H1 (cell line): ENCODE results near the gene ITPK1. TPM values are rescaled to one million over a fixed set of nuclear protein-coding genes. Genes with fewer than 3 reads are reported as not detected.

Source experiments
- CTCF ChIA-PET: fragments of 300-600 bp; sonication (Branson Sonifier 250); formaldehyde crosslinking; loops from one replicate; lab custom pipeline; 2021; ENCODE audit not compliant: partially characterized antibody; lab: Charles Lee
- POLR2A ChIA-PET: fragments of 300-600 bp; sonication (Branson Sonifier 250); formaldehyde crosslinking; loops from one replicate; lab custom pipeline; 2021; ENCODE audit warnings: inconsistent platforms; ENCODE audit not compliant: partially characterized antibody; lab: Charles Lee
- DNase-seq, 2 experiments: peaks; one replicate each; pipeline versions ENCODE4 v3.0.0 to v3.0.0-alpha.2; 2010 to 2022; ENCODE audit warnings: low spot score in 2 of 2, low read depth in 1 of 2, mixed read lengths in 1 of 2
- FAIRE-seq: peaks from 2 replicates; lab custom pipeline; 2011; peaks lifted over from hg19 to GRCh38; lab: Jason Lieb, UNC
- H2AFZ ChIP-seq: 2 replicates; pipeline ENCODE4 v1.8.1; 2012; ENCODE audit warnings: low read length, inconsistent platforms
- H2AK5ac ChIP-seq: 2 replicates; pipeline ENCODE4 v1.6.1; 2013; ENCODE audit warnings: low read depth, low read length
- H2BK120ac ChIP-seq: replicated peaks from 2 replicates; pipeline ENCODE3; 2013; ENCODE audit warnings: low read depth, low read length, inconsistent platforms
- H2BK12ac ChIP-seq: 2 replicates; pipeline ENCODE4 v1.6.1; 2013; ENCODE audit warnings: low read depth, low read length
- H2BK15ac ChIP-seq: 2 replicates; pipeline ENCODE4 v1.6.1; 2013; ENCODE audit warnings: low read length
- H2BK20ac ChIP-seq: 2 replicates; pipeline ENCODE4 v1.6.1; 2013; ENCODE audit warnings: low read length
- H2BK5ac ChIP-seq: 2 replicates; pipeline ENCODE4 v1.6.1; 2013; ENCODE audit warnings: low read depth, low read length
- H3K14ac ChIP-seq: 2 replicates; pipeline ENCODE4 v1.6.1; 2013; ENCODE audit warnings: inconsistent platforms; ENCODE audit not compliant: insufficient read length
- H3K18ac ChIP-seq: 2 replicates; pipeline ENCODE4 v1.6.1; 2013; ENCODE audit warnings: low read length; ENCODE audit errors: extremely low read depth
- H3K23ac ChIP-seq: 2 replicates; pipeline ENCODE4 v1.6.1; 2013; ENCODE audit warnings: inconsistent platforms; ENCODE audit not compliant: insufficient read length
- H3K23me2 ChIP-seq: 2 replicates; pipeline ENCODE4 v1.6.1; 2013; ENCODE audit warnings: low read depth, low read length
- H3K27ac ChIP-seq: 2 replicates; pipeline ENCODE4 v1.6.1; 2011; ENCODE audit warnings: low read depth, low read length, inconsistent platforms
- H3K27me3 ChIP-seq, 4 experiments: replicated peaks in 1 of 4; 1 replicate in 1 of 4; 2 replicates in 3 of 4; pipeline versions ENCODE4 v1.6.1 to v1.8.1; 2011 to 2013; ENCODE audit warnings: low read length in 3 of 4, mild to moderate bottlenecking in 3 of 4, inconsistent platforms in 2 of 4, mixed read lengths in 2 of 4, moderate library complexity in 1 of 4; ENCODE audit not compliant: control insufficient read depth in 3 of 4, insufficient read depth in 3 of 4; ENCODE audit errors: extremely low read depth in 1 of 4
- H3K36me3 ChIP-seq, 4 experiments: 2 replicates each; pipeline versions ENCODE4 v1.6.1 to v1.8.1; 2011 to 2013; ENCODE audit warnings: mild to moderate bottlenecking in 4 of 4, low read length in 3 of 4, moderate library complexity in 2 of 4, control low read depth in 1 of 4, inconsistent platforms in 1 of 4; ENCODE audit not compliant: insufficient read depth in 4 of 4, control insufficient read depth in 2 of 4
- H3K4ac ChIP-seq: replicated peaks from 2 replicates; pipeline ENCODE3; 2013; ENCODE audit warnings: low read length, low read depth, mixed read lengths, inconsistent platforms; ENCODE audit not compliant: insufficient read length
- H3K4me1 ChIP-seq, 4 experiments: replicated peaks in 1 of 4; 1 replicate in 1 of 4; 2 replicates in 3 of 4; pipeline versions ENCODE4 v1.6.1 to v1.8.1; 2011 to 2013; ENCODE audit warnings: low read length in 3 of 4, inconsistent platforms in 2 of 4, mixed read lengths in 1 of 4; ENCODE audit not compliant: insufficient read depth in 4 of 4, control insufficient read depth in 3 of 4
- H3K4me2 ChIP-seq, 2 experiments: 2 replicates each; pipeline versions ENCODE4 v1.6.1 to v1.8.1; 2011 to 2013; ENCODE audit warnings: low read depth in 2 of 2, low read length in 2 of 2, control low read depth in 1 of 2, inconsistent platforms in 1 of 2, mild to moderate bottlenecking in 1 of 2; ENCODE audit not compliant: insufficient read depth in 1 of 2
- H3K4me3 ChIP-seq, 4 experiments: fragments of 200-600, 300-600 bp in 1 of 4; sonication (generic), shearing (Covaris generic), sonication (Bioruptor Twin) in 1 of 4; 2 replicates each; pipeline versions ENCODE4 v1.5.1 to v1.8.1; 2011 to 2016; ENCODE audit warnings: low read length in 4 of 4, low read depth in 3 of 4, control low read depth in 2 of 4, inconsistent platforms in 2 of 4, mild to moderate bottlenecking in 2 of 4, mixed read lengths in 1 of 4, moderate library complexity in 1 of 4; ENCODE audit not compliant: insufficient read depth in 2 of 4; ENCODE audit errors: extremely low read depth in 1 of 4
- H3K56ac ChIP-seq: replicated peaks from 2 replicates; pipeline ENCODE3; 2013; ENCODE audit warnings: low read depth, mild to moderate bottlenecking, mixed read lengths, low read length, inconsistent platforms; ENCODE audit not compliant: insufficient read length
- H3K79me1 ChIP-seq: 2 replicates; pipeline ENCODE4 v1.6.1; 2013; ENCODE audit warnings: low read depth, low read length, control low read depth
- H3K79me2 ChIP-seq, 2 experiments: 2 replicates each; pipeline versions ENCODE4 v1.6.1 to v1.8.1; 2012 to 2013; ENCODE audit warnings: low read length in 2 of 2, mild to moderate bottlenecking in 2 of 2, inconsistent platforms in 1 of 2; ENCODE audit not compliant: insufficient read depth in 2 of 2, control insufficient read depth in 1 of 2
- H3K9ac ChIP-seq, 4 experiments: replicated peaks in 1 of 4; 1 replicate in 1 of 4; 2 replicates in 3 of 4; pipeline versions ENCODE4 v1.6.1 to v1.8.1; 2011 to 2013; ENCODE audit warnings: low read depth in 3 of 4, low read length in 3 of 4, control low read depth in 2 of 4, mild to moderate bottlenecking in 2 of 4, moderate library complexity in 2 of 4, inconsistent platforms in 1 of 4; ENCODE audit errors: extremely low read depth in 1 of 4
- H3K9me3 ChIP-seq, 2 experiments: 2 replicates each; pipeline versions ENCODE4 v1.6.1 to v1.8.1; 2012 to 2013; ENCODE audit warnings: mild to moderate bottlenecking in 2 of 2, moderate library complexity in 2 of 2, control low read depth in 1 of 2, inconsistent platforms in 1 of 2, low read depth in 1 of 2, low read length in 1 of 2, mixed read lengths in 1 of 2; ENCODE audit not compliant: insufficient read depth in 2 of 2
- H4K20me1 ChIP-seq, 2 experiments: replicated peaks in 1 of 2; 2 replicates each; pipeline versions ENCODE3 to v1.8.1; 2011 to 2013; ENCODE audit warnings: inconsistent platforms in 2 of 2, low read length in 2 of 2, mild to moderate bottlenecking in 1 of 2; ENCODE audit not compliant: insufficient read depth in 2 of 2, control insufficient read depth in 1 of 2
- H4K5ac ChIP-seq: 2 replicates; pipeline ENCODE4 v1.6.1; 2013; ENCODE audit warnings: low read length, low read depth, mixed read lengths, inconsistent platforms; ENCODE audit not compliant: insufficient read length
- H4K8ac ChIP-seq: 2 replicates; pipeline ENCODE4 v1.8.0; 2013; ENCODE audit warnings: mild to moderate bottlenecking, moderate library complexity, low read length, inconsistent platforms; ENCODE audit not compliant: insufficient read depth; ENCODE audit errors: extremely low read depth
- H4K91ac ChIP-seq: replicated peaks from 2 replicates; pipeline ENCODE3; 2013; ENCODE audit warnings: low read length, mixed read lengths, inconsistent platforms; ENCODE audit not compliant: insufficient read length
- ATF2 ChIP-seq: IDR thresholded peaks from 2 replicates; pipeline ENCODE4 v1.6.1; 2012; ENCODE audit warnings: low read length, inconsistent platforms
- CHD1 ChIP-seq: IDR thresholded peaks from 2 replicates; pipeline ENCODE4 v1.6.1; 2012; ENCODE audit warnings: low read depth, low read length, improper control_type of control experiment
- CREB1 ChIP-seq: IDR thresholded peaks from 2 replicates; pipeline ENCODE4 v1.6.1; 2012; ENCODE audit warnings: inconsistent platforms
- CTCF ChIP-seq, 3 experiments: IDR thresholded peaks; 1 replicate in 2 of 3; 2 replicates in 1 of 3; pipeline versions ENCODE4 v1.5.1 to v1.6.1; 2011; ENCODE audit warnings: low read length in 3 of 3, mild to moderate bottlenecking in 3 of 3, inconsistent platforms in 2 of 3, low read depth in 1 of 3, moderate library complexity in 1 of 3; ENCODE audit not compliant: insufficient read depth in 1 of 3; ENCODE audit errors: control extremely low read depth in 1 of 3
- MAFK ChIP-seq: IDR thresholded peaks from 2 replicates; pipeline ENCODE4 v1.6.1; 2012; ENCODE audit warnings: low read depth, mild to moderate bottlenecking, improper control_type of control experiment, low read length
- RXRA ChIP-seq: IDR thresholded peaks from 2 replicates; pipeline ENCODE4 v1.6.1; 2011; ENCODE audit warnings: low read depth, mild to moderate bottlenecking, low read length, moderate library complexity; ENCODE audit not compliant: insufficient read depth
- SIX5 ChIP-seq: IDR thresholded peaks from 2 replicates; pipeline ENCODE4 v1.6.1; 2011; ENCODE audit warnings: mild to moderate bottlenecking, low read depth, low read length
- SP2 ChIP-seq: IDR thresholded peaks from 2 replicates; pipeline ENCODE4 v1.6.1; 2012; ENCODE audit warnings: mild to moderate bottlenecking, low read length, inconsistent platforms
- TCF12 ChIP-seq: IDR thresholded peaks from 2 replicates; pipeline ENCODE4 v1.6.1; 2011; ENCODE audit warnings: low read depth, mild to moderate bottlenecking, low read length
- YY1 ChIP-seq: IDR thresholded peaks from 2 replicates; pipeline ENCODE4 v1.6.1; 2011; ENCODE audit warnings: low read depth, mild to moderate bottlenecking, low read length
- WGBS, 2 experiments: shearing (Covaris generic) in 1 of 2; methylation state at CpG; one replicate each; pipeline versions ENCODE4 v1.1.6 to v1.1.7; 2013 to 2015; ENCODE audit warnings: low lambda C conversion rate in 2 of 2, mixed read lengths in 2 of 2, inconsistent platforms in 1 of 2, low coverage in 1 of 2, missing lambda C conversion rate in 1 of 2; ENCODE audit not compliant: insufficient replicate concordance in 2 of 2, insufficient coverage in 1 of 2, insufficient read length in 1 of 2; ENCODE audit errors: extremely low coverage in 1 of 2, missing lambda C conversion rate in 1 of 2; 5-methylcytosine and 5-hydroxymethylcytosine counted together
- polyA plus RNA-seq, 7 experiments: library from polyadenylated mRNA; depleted of rRNA in 3 of 7; stranded (reverse) in 5 of 7; unstranded in 2 of 7; fragments of >200 nt in 5 of 7; fragments of 200-250 nt in 2 of 7; gene quantifications; 1 replicate in 5 of 7; 2 replicates in 1 of 7; 4 replicates in 1 of 7; pipeline versions ENCODE4 v1.2.1 to v1.2.3, GENCODE V29; 2011 to 2013; ENCODE audit warnings: missing spikeins in 2 of 7, mixed read lengths in 2 of 7
- total RNA-seq: library from RNA; stranded (reverse); fragmentation: NEBNext Ultra II Directional; extraction: Animal tissue kit (Norgen Biotek cat#: 25700); gene quantifications from 2 replicates; pipeline ENCODE4 v1.2.1, GENCODE V29; 2021

The ITPK1 gene
- total and polyA plus RNA-seq, 2 of the 8 experiments (the other 6 are each of a cell fraction or from before 2014, with no cell fraction given), result 108 to 143 TPM

- no peak overlapping the region for H4K91ac ChIP-seq
- H3K18ac ChIP-seq, result no peak overlapping the region
- H2BK5ac ChIP-seq, result no peak overlapping the region
- DNase-seq (no peak), FAIRE-seq (peak; percentile 42)
- H3K14ac ChIP-seq, result no peak overlapping the region
- no peaks in the 10 kb centered on the region for H3K9me3 ChIP-seq
- no peak overlapping the region for H2BK15ac ChIP-seq
- H2BK20ac ChIP-seq, result no peak overlapping the region
- peaks cover 7 to 9% of the 10 kb centered on the region in 2 experiments for H4K20me1 ChIP-seq
- no peaks in the 10 kb centered on the region for H3K23me2 ChIP-seq
- peaks cover 0 to 84% of the 10 kb centered on the region in 2 experiments; a peak in 2 of 4 replicates for H3K79me2 ChIP-seq
- no peak overlapping the region for H2AFZ ChIP-seq
- ChIA-PET CTCF (interaction anchor here (0.7 to 8.8 kb wide), 14 partner anchors 9 to 144 kb away, joined by 3 to 71 read pairs (median 4); no protein-coding TSS in a partner anchor), POLR2A (interaction anchor here (1.0 kb wide), 1 partner anchor 8 kb away, joined by 3 read pairs; no protein-coding TSS in a partner anchor)
- H3K4me2 ChIP-seq, result no peak overlapping the region
- H3K56ac ChIP-seq, result no peak overlapping the region
- H2AK5ac ChIP-seq, result no peak overlapping the region
- H3K4me3 ChIP-seq, result no peak overlapping the region
- H3K4ac ChIP-seq, result no peak overlapping the region
- no peak overlapping the region for H3K23ac ChIP-seq
- no peak overlapping the region for H3K27ac ChIP-seq
- H2BK12ac ChIP-seq, result no peak overlapping the region
- H3K27me3 ChIP-seq, result no peaks in the 10 kb centered on the region
- peaks cover 27% of the 10 kb centered on the region; the same call in 1 of the 2 replicates for H3K79me1 ChIP-seq
- H3K4me1 ChIP-seq, result peaks cover 4 to 30% (median 20%) of the 10 kb centered on the region in 4 experiments
- no peak overlapping the region for H4K5ac ChIP-seq
- WGBS, 2 experiments, result 78% methylated on average over 5 of the region's 5 CpGs; no CpG with 5 or more reads in 1 of the 2 experiments
- no peak overlapping the region for H3K9ac ChIP-seq
- no peak overlapping the region for H4K8ac ChIP-seq
- H3K36me3 ChIP-seq, result no peaks in the 10 kb centered on the region
- H2BK120ac ChIP-seq, result no peak overlapping the region
- TF ChIP-seq SP2 (no peak), ATF2 (no peak), CTCF (IDR thresholded peaks at IDR 0.05; ENCODE audit: control extremely low read depth in 1 of 3, insufficient read depth in 1 of 3, low read depth in 1 of 3, low read length in 3 of 3) (peak in 2 of 3 experiments; percentile 20 to 21; a peak in 2 of 4 replicates), CHD1 (no peak), RXRA (no peak), SIX5 (no peak), CREB1 (no peak), YY1 (no peak), TCF12 (no peak), MAFK (no peak)
These were observed 92.7 kb downstream of the ITPK1 start for GRCh38 chr14:93023039-93023438.
